Stimulated activated CD8-positive, alpha-beta memory T cell treated with anti-CD3 and anti-CD28 coated beads, Interleukin-12 subunit alpha, Interleukin-12 subunit beta, amount 100 ng/mL, for 1 hour (primary cell): ENCODE data around the gene PNPLA7.
A peak's percentile ranks its signal among the peaks of the same experiment; 100 is the strongest.

Experiments
- DNase-seq: peaks from one replicate; pipeline ENCODE4 v3.0.0-alpha.2; 2020; ENCODE audit warnings: low read depth

The PNPLA7 gene

GRCh38 chr9:137434498-137435380 is 115.5 kb downstream of the PNPLA7 start:
- DNase-seq: no peak

DNA sequence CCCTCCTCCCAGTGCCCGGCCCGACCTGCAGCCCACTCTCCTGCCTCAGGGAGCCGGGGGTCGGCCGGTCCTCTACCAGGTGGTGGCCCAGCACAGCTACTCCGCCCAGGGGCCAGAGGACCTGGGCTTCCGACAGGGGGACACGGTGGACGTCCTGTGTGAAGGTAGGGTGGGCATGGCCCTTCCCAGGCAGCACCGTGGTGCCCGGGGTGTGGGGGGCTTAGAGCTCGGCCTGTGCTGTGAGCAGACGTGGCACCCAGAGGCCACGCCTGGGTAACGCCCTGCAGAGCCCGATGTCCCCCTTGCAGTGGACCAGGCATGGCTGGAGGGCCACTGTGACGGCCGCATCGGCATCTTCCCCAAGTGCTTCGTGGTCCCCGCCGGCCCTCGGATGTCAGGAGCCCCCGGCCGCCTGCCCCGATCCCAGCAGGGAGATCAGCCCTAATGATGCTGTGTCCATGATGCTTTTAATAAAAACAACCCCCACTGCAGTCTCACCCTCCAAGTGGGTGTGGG is 116.2 kb downstream of the PNPLA7 start:
- DNase-seq: no peak

GRCh38 chr9:137433349-137433915 is 116.8 kb downstream of the PNPLA7 start:
- no peak for DNase-seq

DNA sequence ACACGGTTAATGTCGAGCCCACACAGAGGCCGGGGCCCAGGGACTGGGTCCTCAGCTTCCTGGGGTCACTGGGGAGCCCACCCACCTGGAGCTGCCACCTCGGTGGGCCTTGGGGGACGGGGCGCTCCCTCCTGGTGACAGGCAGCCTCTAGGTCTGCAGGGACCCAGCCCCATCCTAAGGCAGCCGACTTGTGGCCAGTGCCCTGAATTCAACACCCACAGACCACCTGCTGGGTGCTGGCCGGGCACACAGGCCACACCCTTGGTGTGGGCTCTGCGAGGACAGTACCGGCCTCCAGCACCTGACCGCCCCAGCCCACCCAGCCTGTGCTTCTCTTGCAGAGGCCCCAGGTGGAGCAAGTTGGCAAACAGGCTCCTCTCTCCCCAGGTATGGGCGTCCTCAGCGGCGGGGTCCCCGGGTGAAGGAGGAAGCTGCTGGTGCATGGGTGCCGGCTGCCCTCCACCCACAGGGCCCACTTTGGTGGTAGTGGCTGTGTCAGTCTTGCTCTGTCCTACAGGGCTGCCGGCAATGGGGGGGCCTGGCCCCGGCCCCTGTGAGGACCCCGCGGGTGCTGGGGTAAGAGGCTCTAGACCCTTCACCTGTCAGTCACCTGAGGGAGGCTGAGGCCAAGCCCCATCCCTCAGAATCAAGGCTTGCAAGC is 117.4 kb downstream of the PNPLA7 start:
- DNase-seq: no peak

DNA sequence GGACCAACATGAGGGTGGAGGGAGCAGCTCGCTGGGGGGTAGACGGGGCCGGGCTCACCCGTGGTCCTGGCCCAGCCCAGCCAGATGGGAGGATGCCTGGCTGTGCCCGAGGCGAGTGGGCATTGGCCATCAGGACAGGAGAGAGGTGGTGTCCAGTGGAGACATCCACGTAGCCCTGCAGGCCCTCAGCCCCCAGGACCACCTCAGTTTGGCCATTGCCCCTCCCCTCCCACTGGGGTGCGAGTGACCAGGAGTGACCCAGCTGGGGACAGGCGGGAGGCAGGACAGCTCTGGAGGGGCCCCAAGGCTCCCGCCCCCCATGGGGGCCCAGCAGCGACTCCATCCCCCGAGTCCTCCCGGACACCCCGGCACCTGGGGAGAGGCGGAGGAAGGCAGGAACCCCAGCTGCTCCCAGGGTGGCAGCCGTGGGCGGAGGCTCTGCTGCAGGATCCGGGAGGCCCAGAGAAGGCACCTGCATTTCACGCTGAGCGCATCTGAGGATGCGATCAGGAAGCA is 118.7 kb downstream of the PNPLA7 start:
- no peak for DNase-seq

GRCh38 chr9:137430723-137431415 is 119.3 kb downstream of the PNPLA7 start:
- no peak for DNase-seq

GRCh38 chr9:137429974-137430722 is 120.1 kb downstream of the PNPLA7 start:
- no peak for DNase-seq

DNA sequence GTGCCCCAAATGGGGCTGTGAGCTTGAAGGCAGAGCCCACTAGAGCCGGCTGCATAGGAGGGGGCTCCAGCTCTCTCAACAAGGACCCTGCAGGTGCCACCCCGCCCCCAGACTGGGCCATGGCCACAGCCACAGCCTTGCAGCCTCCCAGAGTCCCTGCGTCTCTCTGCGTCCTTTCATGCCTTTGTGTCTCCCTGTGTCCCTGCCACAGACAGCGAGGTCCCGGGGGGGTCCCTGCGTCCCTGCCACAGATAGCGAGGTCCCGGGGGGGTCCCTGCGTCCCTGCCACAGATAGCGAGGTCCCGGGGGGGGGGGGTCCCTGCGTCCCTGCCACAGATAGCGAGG is 120.7 kb downstream of the PNPLA7 start:
- DNase-seq: no peak

- DNase-seq: no peak
Observed at GRCh38 chr9:137428841-137429545, 121.2 kb downstream of the PNPLA7 start.

DNA sequence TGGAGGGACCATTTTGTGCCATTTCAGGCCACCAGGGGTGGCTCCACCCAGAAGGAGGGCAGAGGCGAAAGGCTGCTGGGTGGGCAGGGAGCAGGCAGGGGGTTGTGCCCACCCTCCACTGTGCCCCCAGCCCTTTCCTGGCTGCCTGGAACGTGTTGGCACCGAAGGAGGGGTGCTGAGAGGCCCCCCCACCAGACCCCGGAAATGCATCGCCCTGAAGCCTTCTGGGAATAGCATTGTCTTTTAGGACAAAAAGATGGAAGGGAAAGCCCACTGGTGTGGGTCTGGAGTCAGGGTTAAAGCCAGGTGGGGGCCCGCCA is 121.9 kb downstream of the PNPLA7 start:
- no peak for DNase-seq

GRCh38 chr9:137427454-137428310 is 122.5 kb downstream of the PNPLA7 start:
- no peak for DNase-seq

- DNase-seq: no peak
Observed at GRCh38 chr9:137426018-137426681, 124.1 kb downstream of the PNPLA7 start.

GRCh38 chr9:137423514-137424291 is 126.5 kb downstream of the PNPLA7 start:
- no peak for DNase-seq

DNA sequence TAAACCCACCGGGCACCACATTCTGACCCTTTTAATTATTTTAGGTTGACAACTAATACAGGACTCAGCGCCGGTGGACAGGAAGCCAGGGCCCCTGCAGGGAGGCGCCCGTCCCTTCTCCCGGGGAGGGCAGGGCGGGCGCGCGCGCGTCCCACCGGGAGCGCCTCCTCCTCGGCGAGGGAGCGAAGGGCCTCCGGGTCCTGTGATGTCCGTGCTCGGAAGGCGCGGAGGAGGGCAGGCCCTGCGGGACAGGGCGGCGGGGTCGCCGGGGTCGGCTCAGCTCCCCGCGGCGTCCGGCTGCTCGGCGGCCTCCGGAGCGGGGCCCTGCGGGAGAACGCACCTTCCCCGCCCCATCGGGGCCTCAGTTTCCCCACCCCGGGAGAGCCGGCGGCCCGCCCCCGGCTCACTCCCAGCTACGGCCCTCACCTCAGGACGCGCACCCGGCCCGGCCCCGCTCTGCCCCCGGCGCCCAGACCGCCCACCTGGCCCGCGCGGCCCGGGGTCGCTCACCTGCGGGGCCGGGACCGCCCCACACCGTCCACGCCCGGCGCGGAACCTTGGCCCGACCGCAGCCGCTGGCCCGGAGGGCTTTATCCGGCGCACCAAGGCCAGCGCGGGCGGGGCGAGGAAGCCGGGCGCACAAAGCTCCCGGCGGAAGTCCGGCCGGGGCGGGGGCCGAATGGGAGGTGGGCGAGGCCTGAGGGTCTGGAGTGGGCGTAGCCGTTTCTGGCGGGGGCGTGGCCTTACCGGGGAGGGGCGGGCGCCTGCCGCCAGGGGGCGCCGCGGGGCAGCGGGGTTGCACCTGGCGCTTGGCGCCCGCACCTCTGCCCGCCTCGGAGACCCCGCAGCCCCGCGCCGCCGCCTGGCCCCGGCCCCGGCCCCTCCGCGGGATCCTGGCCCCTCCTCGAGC is 127.3 kb downstream of the PNPLA7 start, which contains the start of the genes EXD3 and NOXA1:
EXD3 (minus strand) TSS at position 559 of the 910 bp plus-strand sequence. CDS start 27,805 bp downstream, outside the sequence.
NOXA1 (plus strand) TSS at position 790 of the 910 bp plus-strand sequence. CDS start 137 bp downstream, outside the sequence.
- peak; percentile 88 for DNase-seq

DNA sequence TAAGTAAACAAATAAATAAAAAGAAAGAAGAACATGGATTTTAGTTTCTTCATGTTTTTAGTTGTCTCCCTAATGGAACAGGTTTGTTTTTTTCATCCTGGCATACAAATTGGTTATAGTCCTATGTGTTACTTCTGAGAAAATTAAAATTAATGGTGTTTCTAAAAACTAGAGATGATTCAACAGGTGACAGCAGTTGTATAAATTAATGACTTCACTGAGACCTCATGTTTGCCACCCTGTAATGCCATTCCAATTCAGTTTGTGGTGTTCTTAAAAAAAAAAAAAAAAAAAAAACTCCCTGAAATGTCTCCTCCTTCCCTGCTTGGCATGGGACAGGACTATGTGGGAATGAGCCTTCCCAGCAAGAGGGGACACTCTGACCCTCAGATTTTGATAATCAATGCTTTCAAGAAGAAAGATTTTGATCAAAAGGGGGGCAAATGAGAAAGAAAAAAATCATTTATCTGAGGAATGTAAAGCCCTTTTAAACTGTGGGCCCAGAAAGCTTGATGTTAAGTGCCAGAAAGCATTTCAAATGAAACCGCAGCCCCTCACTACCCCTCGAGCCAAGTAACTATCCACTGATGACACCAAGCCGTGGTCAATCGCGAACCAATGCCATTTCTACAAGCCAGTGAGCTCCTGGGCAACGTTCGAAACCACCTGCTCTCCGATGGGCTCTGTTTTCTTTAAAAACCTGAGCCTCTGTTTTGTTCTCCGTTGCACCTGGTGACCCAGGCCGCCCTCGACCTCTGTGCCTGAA is 128.2 kb downstream of the PNPLA7 start:
- no peak for DNase-seq
